Stimulated activated naive CD8-positive, alpha-beta T cell treated with anti-CD3 and anti-CD28 coated beads, Interleukin-15, Interleukin-2, amounts not matched to agents 100 ng/mL and 50 ng/mL, for 24 hours (primary cell): ENCODE data around the gene WSCD1.

ENCODE experiments used
- H3K27ac Mint-ChIP-seq: one replicate; pipeline ENCODE4 v1.8.0; 2021; ENCODE audit warnings: mild to moderate bottlenecking, mixed read lengths
- H3K27me3 Mint-ChIP-seq: one replicate; pipeline ENCODE4 v1.8.0; 2021; ENCODE audit warnings: mixed read lengths
- H3K36me3 Mint-ChIP-seq: one replicate; pipeline ENCODE4 v1.8.0; 2021; ENCODE audit warnings: low read depth, mixed read lengths
- H3K4me1 Mint-ChIP-seq: one replicate; pipeline ENCODE4 v1.8.0; 2021; ENCODE audit warnings: low read depth, mixed read lengths
- H3K4me3 Mint-ChIP-seq: one replicate; pipeline ENCODE4 v1.8.0; 2021; ENCODE audit warnings: mild to moderate bottlenecking, mixed read lengths
- H3K9me3 Mint-ChIP-seq: one replicate; pipeline ENCODE4 v1.8.0; 2021; ENCODE audit warnings: mixed read lengths

The WSCD1 gene

GRCh38 chr17:6071528-6072065, 1.4 kb downstream of the WSCD1 start:
- peaks cover 3% of the 10 kb centered on the region for H3K36me3 Mint-ChIP-seq
- peaks cover 13% of the 10 kb centered on the region for H3K4me1 Mint-ChIP-seq
- H3K27ac Mint-ChIP-seq = no peak overlapping the region
- H3K27me3 Mint-ChIP-seq = peaks cover 55% of the 10 kb centered on the region
- H3K9me3 Mint-ChIP-seq = no peaks in the 10 kb centered on the region
- H3K4me3 Mint-ChIP-seq = no peak overlapping the region

GRCh38 chr17:6072157-6072556, 2.0 kb downstream of the WSCD1 start:
- Mint-ChIP-seq H3K27ac (no peak overlapping the region), H3K36me3 (peaks cover 3% of the 10 kb centered on the region), H3K9me3 (no peaks in the 10 kb centered on the region), H3K27me3 (peaks cover 49% of the 10 kb centered on the region), H3K4me1 (peaks cover 13% of the 10 kb centered on the region), H3K4me3 (no peak overlapping the region)

- Mint-ChIP-seq H3K27me3 (peaks cover 45% of the 10 kb centered on the region), H3K36me3 (peaks cover 3% of the 10 kb centered on the region), H3K27ac (no peak overlapping the region), H3K9me3 (no peaks in the 10 kb centered on the region), H3K4me1 (peaks cover 13% of the 10 kb centered on the region), H3K4me3 (no peak overlapping the region)
Observed at GRCh38 chr17:6072611-6073010, 2.4 kb downstream of the WSCD1 start.

- H3K4me3 Mint-ChIP-seq = no peak overlapping the region
- peaks cover 13% of the 10 kb centered on the region for H3K4me1 Mint-ChIP-seq
- H3K9me3 Mint-ChIP-seq = no peaks in the 10 kb centered on the region
- H3K36me3 Mint-ChIP-seq = peaks cover 3% of the 10 kb centered on the region
- H3K27ac Mint-ChIP-seq = no peak overlapping the region
- peaks cover 39% of the 10 kb centered on the region for H3K27me3 Mint-ChIP-seq
Observed at GRCh38 chr17:6073620-6074019, 3.4 kb downstream of the WSCD1 start.

GRCh38 chr17:6075050-6075449, 4.9 kb downstream of the WSCD1 start:
- H3K27ac Mint-ChIP-seq = no peak overlapping the region
- H3K27me3 Mint-ChIP-seq = peaks cover 25% of the 10 kb centered on the region
- peaks cover 5% of the 10 kb centered on the region for H3K4me1 Mint-ChIP-seq
- no peak overlapping the region for H3K4me3 Mint-ChIP-seq
- no peaks in the 10 kb centered on the region for H3K9me3 Mint-ChIP-seq
- H3K36me3 Mint-ChIP-seq = no peaks in the 10 kb centered on the region

GRCh38 chr17:6075845-6076244, 5.7 kb downstream of the WSCD1 start:
- Mint-ChIP-seq H3K36me3 (no peaks in the 10 kb centered on the region), H3K4me1 (peaks cover 5% of the 10 kb centered on the region), H3K4me3 (no peak overlapping the region), H3K27ac (no peak overlapping the region), H3K9me3 (no peaks in the 10 kb centered on the region), H3K27me3 (peaks cover 25% of the 10 kb centered on the region)

GRCh38 chr17:6077752-6078151, 7.6 kb downstream of the WSCD1 start:
- Mint-ChIP-seq H3K36me3 (no peaks in the 10 kb centered on the region), H3K9me3 (no peaks in the 10 kb centered on the region), H3K4me1 (no peaks in the 10 kb centered on the region), H3K27ac (no peak overlapping the region), H3K27me3 (peaks cover 8% of the 10 kb centered on the region), H3K4me3 (no peak overlapping the region)

GRCh38 chr17:6078458-6078871, 8.3 kb downstream of the WSCD1 start:
- peaks cover 7% of the 10 kb centered on the region for H3K27me3 Mint-ChIP-seq
- no peaks in the 10 kb centered on the region for H3K36me3 Mint-ChIP-seq
- no peaks in the 10 kb centered on the region for H3K4me1 Mint-ChIP-seq
- H3K9me3 Mint-ChIP-seq = no peaks in the 10 kb centered on the region
- H3K27ac Mint-ChIP-seq = no peak overlapping the region
- H3K4me3 Mint-ChIP-seq = no peak overlapping the region

GRCh38 chr17:6079155-6079888, 9.1 kb downstream of the WSCD1 start:
- Mint-ChIP-seq H3K9me3 (no peaks in the 10 kb centered on the region), H3K4me1 (no peaks in the 10 kb centered on the region), H3K4me3 (no peak overlapping the region), H3K27ac (no peak overlapping the region), H3K36me3 (no peaks in the 10 kb centered on the region), H3K27me3 (peaks cover 2% of the 10 kb centered on the region)

GRCh38 chr17:6079960-6080359, 9.8 kb downstream of the WSCD1 start:
- Mint-ChIP-seq H3K4me3 (no peak overlapping the region), H3K27me3 (no peaks in the 10 kb centered on the region), H3K4me1 (no peaks in the 10 kb centered on the region), H3K36me3 (no peaks in the 10 kb centered on the region), H3K27ac (no peak overlapping the region), H3K9me3 (no peaks in the 10 kb centered on the region)

- Mint-ChIP-seq H3K4me1 (no peaks in the 10 kb centered on the region), H3K4me3 (no peak overlapping the region), H3K27me3 (no peaks in the 10 kb centered on the region), H3K36me3 (no peaks in the 10 kb centered on the region), H3K27ac (no peak overlapping the region), H3K9me3 (no peaks in the 10 kb centered on the region)
Observed at GRCh38 chr17:6080711-6081430, 10.7 kb downstream of the WSCD1 start.

- no peak overlapping the region for H3K4me3 Mint-ChIP-seq
- H3K4me1 Mint-ChIP-seq = no peaks in the 10 kb centered on the region
- H3K27me3 Mint-ChIP-seq = no peaks in the 10 kb centered on the region
- no peak overlapping the region for H3K27ac Mint-ChIP-seq
- no peaks in the 10 kb centered on the region for H3K9me3 Mint-ChIP-seq
- H3K36me3 Mint-ChIP-seq = no peaks in the 10 kb centered on the region
Observed at GRCh38 chr17:6082335-6082734, 12.2 kb downstream of the WSCD1 start.

GRCh38 chr17:6084311-6085161, 14.4 kb downstream of the WSCD1 start:
- no peaks in the 10 kb centered on the region for H3K27me3 Mint-ChIP-seq
- no peak overlapping the region for H3K27ac Mint-ChIP-seq
- no peaks in the 10 kb centered on the region for H3K4me1 Mint-ChIP-seq
- no peak overlapping the region for H3K4me3 Mint-ChIP-seq
- no peaks in the 10 kb centered on the region for H3K9me3 Mint-ChIP-seq
- H3K36me3 Mint-ChIP-seq = no peaks in the 10 kb centered on the region

- Mint-ChIP-seq H3K9me3 (no peaks in the 10 kb centered on the region), H3K27ac (no peak overlapping the region), H3K4me1 (no peaks in the 10 kb centered on the region), H3K36me3 (no peaks in the 10 kb centered on the region), H3K4me3 (no peak overlapping the region), H3K27me3 (no peaks in the 10 kb centered on the region)
Observed at GRCh38 chr17:6085812-6086211, 15.6 kb downstream of the WSCD1 start.
